ENCODE results near the gene NOXO1.
"Not testable (repeated sequence)": the region's sequence is repeated elsewhere in the genome, so short reads cannot be mapped to it uniquely, and the experiment has no call there.

- not testable (repeated sequence) for TF ChIP-seq POLR2A, POLR2AphosphoS5 (IDR thresholded peaks at IDR 0.05; ENCODE audit: low read depth, low read length)
These were observed 23.2 kb downstream of the NOXO1 start for GRCh38 chr16:1958143-1958491.
